B cell (primary cell): ENCODE measurements around the gene DNAJC15. TPM values are rescaled to one million over a fixed set of nuclear protein-coding genes. Genes with fewer than 3 reads are reported as not detected.

Source experiments
- ATAC-seq: fragments of 200-7000 bp; cut with Tn5 transposase; one replicate; pipeline ENCODE4 v1.10.0; 2021; ENCODE audit warnings: low read depth, mild to moderate bottlenecking, moderate number of reproducible peaks, moderate library complexity
- CTCF ChIA-PET: fragments of 350-600 bp; sonication (Branson Sonifier 250); formaldehyde crosslinking; loops from one replicate; lab custom pipeline; 2021; ENCODE audit warnings: antibody characterized with exemption, inconsistent platforms; lab: Charles Lee
- POLR2A ChIA-PET: fragments of 350-600 bp; sonication (Branson Sonifier 250); formaldehyde crosslinking; loops from one replicate; lab custom pipeline; 2021; ENCODE audit warnings: antibody characterized with exemption; lab: Charles Lee
- DNase-seq: peaks from one replicate; pipeline ENCODE4 v3.0.0; 2013
- H2AFZ ChIP-seq: 2 replicates; pipeline ENCODE4 v1.6.1; 2012; ENCODE audit warnings: mild to moderate bottlenecking, low read depth, low read length; ENCODE audit not compliant: insufficient read depth, poor library complexity, severe bottlenecking
- H3K27ac ChIP-seq, 2 donors: 1 replicate in 1 of 2; 2 replicates in 1 of 2; pipeline ENCODE4 v1.5.1; 2012 to 2013; ENCODE audit warnings: low read length in 2 of 2, mild to moderate bottlenecking in 2 of 2, moderate library complexity in 1 of 2
- H3K27me3 ChIP-seq, 4 experiments: fragments of 200-600 bp in 1 of 4; sonication (generic) in 1 of 4; replicated peaks in 1 of 4; 1 replicate in 2 of 4; 2 replicates in 2 of 4; pipeline versions ENCODE4 v1.6.1 to v1.7.0; 2013 to 2016; ENCODE audit warnings: low read length in 3 of 4, mild to moderate bottlenecking in 2 of 4, mixed read lengths in 1 of 4, moderate library complexity in 1 of 4; ENCODE audit not compliant: insufficient read depth in 4 of 4, control insufficient read depth in 3 of 4; ENCODE audit errors: control extremely low read depth in 1 of 4
- H3K36me3 ChIP-seq, 2 experiments: replicated peaks in 1 of 2; 1 replicate in 1 of 2; 2 replicates in 1 of 2; pipeline versions ENCODE4 v1.6.1 to v1.7.1; 2013; ENCODE audit warnings: low read length in 1 of 2; ENCODE audit not compliant: insufficient read depth in 2 of 2, control insufficient read depth in 1 of 2; ENCODE audit errors: control extremely low read depth in 1 of 2, extremely low read depth in 1 of 2
- H3K4me1 ChIP-seq, 2 donors: fragments of 200-600 bp in 1 of 2; sonication (generic) in 1 of 2; 1 replicate in 1 of 2; 2 replicates in 1 of 2; pipeline versions ENCODE4 v1.5.1 to v1.6.1; 2013 to 2017; ENCODE audit warnings: low read length in 2 of 2; ENCODE audit not compliant: control insufficient read depth in 2 of 2, insufficient read depth in 2 of 2
- H3K4me2 ChIP-seq: replicated peaks from 2 replicates; pipeline ENCODE3; 2012; ENCODE audit warnings: mild to moderate bottlenecking, low read depth, low read length; ENCODE audit not compliant: poor library complexity, severe bottlenecking
- H3K4me3 ChIP-seq, 5 experiments: fragments of 200-600 bp in 1 of 5; sonication (generic) in 1 of 5; 1 replicate in 3 of 5; 2 replicates in 2 of 5; pipeline versions ENCODE4 v1.5.1 to v1.7.0; 2011 to 2016; ENCODE audit warnings: low read length in 4 of 5, mild to moderate bottlenecking in 4 of 5, low read depth in 2 of 5, control low read depth in 1 of 5, moderate library complexity in 1 of 5; ENCODE audit not compliant: insufficient read depth in 1 of 5; ENCODE audit errors: control extremely low read depth in 1 of 5, extremely low read depth in 1 of 5
- H3K79me2 ChIP-seq: fragments of 200-600 bp; sonication (generic); one replicate; pipeline ENCODE4 v1.6.0; 2016; ENCODE audit warnings: low read length; ENCODE audit not compliant: control insufficient read depth, insufficient read depth
- H3K9ac ChIP-seq: fragments of 200-600 bp; sonication (generic); 2 replicates; pipeline ENCODE4 v1.6.1; 2017; ENCODE audit warnings: mild to moderate bottlenecking, low read length, moderate library complexity
- H3K9me3 ChIP-seq, 3 donors: one replicate each; pipeline versions ENCODE4 v1.6.1 to v1.7.1; 2013; ENCODE audit warnings: low read length in 2 of 3; ENCODE audit not compliant: control insufficient read depth in 2 of 3, insufficient read depth in 1 of 3; ENCODE audit errors: control extremely low read depth in 1 of 3
- H4K20me1 ChIP-seq: 2 replicates; pipeline ENCODE4 v1.6.0; 2012; ENCODE audit warnings: mild to moderate bottlenecking, low read length; ENCODE audit not compliant: insufficient read depth, control insufficient read depth, poor library complexity, severe bottlenecking
- H3K27ac Mint-ChIP-seq: one replicate; pipeline ENCODE4 v1.8.0; 2021; ENCODE audit warnings: mixed read lengths
- H3K27me3 Mint-ChIP-seq: one replicate; pipeline ENCODE4 v1.8.0; 2021; ENCODE audit warnings: mixed read lengths
- H3K4me1 Mint-ChIP-seq: one replicate; pipeline ENCODE4 v1.8.0; 2021; ENCODE audit warnings: mixed read lengths
- H3K4me3 Mint-ChIP-seq: one replicate; pipeline ENCODE4 v1.8.0; 2021; ENCODE audit warnings: mixed read lengths
- H3K9me3 Mint-ChIP-seq: one replicate; pipeline ENCODE4 v1.8.0; 2022; ENCODE audit warnings: mixed read lengths; ENCODE audit not compliant: insufficient read depth
- EZH2 ChIP-seq: IDR thresholded peaks from 2 replicates; pipeline ENCODE4 v1.6.1; 2012; ENCODE audit warnings: borderline replicate concordance, low read depth, mild to moderate bottlenecking, moderate library complexity, low read length; ENCODE audit not compliant: insufficient read depth, poor library complexity, severe bottlenecking
- WGBS: methylation state at CpG from one replicate; pipeline ENCODE4 v1.1.5; 2013; ENCODE audit warnings: missing lambda C conversion rate; ENCODE audit not compliant: insufficient coverage; 5-methylcytosine and 5-hydroxymethylcytosine counted together
- intact Hi-C: fragments of 100-400 bp; cut with micrococcal nuclease; formaldehyde crosslinking; loops from one replicate; pipeline ENCODE4 v1.10.0; 2022
- polyA plus RNA-seq: library from polyadenylated mRNA; depleted of rRNA; stranded (reverse); fragments of >200 nt; gene quantifications from 2 replicates; pipeline ENCODE4 v1.2.3, GENCODE V29; 2012
- total RNA-seq, 2 donors: library from RNA; stranded (reverse); fragments of 120-200 nt in 1 of 2; gene quantifications; 1 replicate in 1 of 2; 2 replicates in 1 of 2; pipeline versions ENCODE4 v1.2.3 to v1.2.4, GENCODE V29; 2013 to 2022
- TF ChIP-seq, protein P1 (sequence below): fragments of 200-600 bp; IDR thresholded peaks from one replicate; pipeline ENCODE4 v1.8.0; 2022; ENCODE audit warnings: antibody characterized with exemption, mild to moderate bottlenecking

The DNAJC15 gene
- total and polyA plus RNA-seq, 2 donors (not counting 1 experiment from before 2014, with no cell fraction given) = 11.5 to 15.2 TPM

DNA sequence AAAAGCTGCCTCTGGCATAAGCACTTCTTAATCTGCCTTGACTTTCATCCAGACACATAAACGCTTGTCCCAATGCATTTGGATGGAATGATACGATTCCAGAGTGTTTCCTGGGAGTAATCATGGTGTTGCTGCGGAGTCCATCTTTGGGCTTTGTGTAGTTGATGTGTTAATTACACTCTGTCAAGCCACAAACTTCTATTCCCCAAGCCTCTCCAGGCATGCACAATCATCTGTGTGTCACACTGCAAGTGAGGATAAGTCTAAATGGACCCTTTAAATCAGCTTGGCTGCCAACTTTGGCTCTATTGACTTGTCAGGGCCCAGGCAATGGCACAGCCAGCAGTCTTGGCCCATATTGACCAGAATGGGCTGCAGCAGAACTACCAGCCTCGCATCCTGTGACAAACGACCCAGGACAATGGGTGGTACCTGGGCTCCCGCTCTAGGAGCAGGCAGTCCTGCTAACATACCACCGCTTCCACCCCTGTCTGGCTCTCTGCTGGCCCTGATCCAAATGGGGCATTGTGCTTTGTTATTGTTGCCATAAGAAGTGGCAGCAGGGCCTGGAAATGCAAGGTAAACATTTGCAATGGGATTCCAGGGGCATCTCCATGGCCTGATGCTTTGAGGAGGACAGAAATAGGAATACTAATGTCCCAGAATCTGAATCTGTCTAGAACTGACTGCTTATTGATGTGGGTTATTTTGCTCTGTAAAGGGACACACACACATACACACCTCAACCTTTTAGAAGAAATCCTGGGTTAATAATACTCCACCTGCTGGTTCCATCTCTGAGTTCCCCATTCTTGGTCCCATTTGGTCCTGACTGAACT is 127.2 kb downstream of the DNAJC15 start:
- H3K4me2 ChIP-seq = no peak overlapping the region
- intact Hi-C loops = no loop called here
- no peaks in the 10 kb centered on the region for H3K79me2 ChIP-seq
- no peak overlapping the region for H3K4me3 ChIP-seq
- H3K27ac ChIP-seq = no peak overlapping the region
- no peak for DNase-seq
- CTCF ChIA-PET = no interaction called here
- no peaks in the 10 kb centered on the region for H4K20me1 ChIP-seq
- no peaks in the 10 kb centered on the region for H3K9me3 Mint-ChIP-seq
- no peaks in the 10 kb centered on the region for H3K9me3 ChIP-seq
- H2AFZ ChIP-seq = no peak overlapping the region
- no peaks in the 10 kb centered on the region for H3K4me1 Mint-ChIP-seq
- peaks cover 0 to 7% (median 0%) of the 10 kb centered on the region in 4 experiments for H3K27me3 ChIP-seq
- H3K27ac Mint-ChIP-seq = no peak overlapping the region
- POLR2A ChIA-PET = no interaction called here
- TF ChIP-seq, protein P1, sequence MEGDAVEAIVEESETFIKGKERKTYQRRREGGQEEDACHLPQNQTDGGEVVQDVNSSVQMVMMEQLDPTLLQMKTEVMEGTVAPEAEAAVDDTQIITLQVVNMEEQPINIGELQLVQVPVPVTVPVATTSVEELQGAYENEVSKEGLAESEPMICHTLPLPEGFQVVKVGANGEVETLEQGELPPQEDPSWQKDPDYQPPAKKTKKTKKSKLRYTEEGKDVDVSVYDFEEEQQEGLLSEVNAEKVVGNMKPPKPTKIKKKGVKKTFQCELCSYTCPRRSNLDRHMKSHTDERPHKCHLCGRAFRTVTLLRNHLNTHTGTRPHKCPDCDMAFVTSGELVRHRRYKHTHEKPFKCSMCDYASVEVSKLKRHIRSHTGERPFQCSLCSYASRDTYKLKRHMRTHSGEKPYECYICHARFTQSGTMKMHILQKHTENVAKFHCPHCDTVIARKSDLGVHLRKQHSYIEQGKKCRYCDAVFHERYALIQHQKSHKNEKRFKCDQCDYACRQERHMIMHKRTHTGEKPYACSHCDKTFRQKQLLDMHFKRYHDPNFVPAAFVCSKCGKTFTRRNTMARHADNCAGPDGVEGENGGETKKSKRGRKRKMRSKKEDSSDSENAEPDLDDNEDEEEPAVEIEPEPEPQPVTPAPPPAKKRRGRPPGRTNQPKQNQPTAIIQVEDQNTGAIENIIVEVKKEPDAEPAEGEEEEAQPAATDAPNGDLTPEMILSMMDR = no peak
- no peak for TF ChIP-seq EZH2
- H3K27me3 Mint-ChIP-seq = peaks cover 11% of the 10 kb centered on the region
- 82% methylated on average over 4 of the region's 7 CpGs for WGBS
- ATAC-seq = no peak
- H3K36me3 ChIP-seq = no peaks in the 10 kb centered on the region
- H3K9ac ChIP-seq = no peak overlapping the region
- H3K4me3 Mint-ChIP-seq = no peak overlapping the region
- no peaks in the 10 kb centered on the region for H3K4me1 ChIP-seq

DNA sequence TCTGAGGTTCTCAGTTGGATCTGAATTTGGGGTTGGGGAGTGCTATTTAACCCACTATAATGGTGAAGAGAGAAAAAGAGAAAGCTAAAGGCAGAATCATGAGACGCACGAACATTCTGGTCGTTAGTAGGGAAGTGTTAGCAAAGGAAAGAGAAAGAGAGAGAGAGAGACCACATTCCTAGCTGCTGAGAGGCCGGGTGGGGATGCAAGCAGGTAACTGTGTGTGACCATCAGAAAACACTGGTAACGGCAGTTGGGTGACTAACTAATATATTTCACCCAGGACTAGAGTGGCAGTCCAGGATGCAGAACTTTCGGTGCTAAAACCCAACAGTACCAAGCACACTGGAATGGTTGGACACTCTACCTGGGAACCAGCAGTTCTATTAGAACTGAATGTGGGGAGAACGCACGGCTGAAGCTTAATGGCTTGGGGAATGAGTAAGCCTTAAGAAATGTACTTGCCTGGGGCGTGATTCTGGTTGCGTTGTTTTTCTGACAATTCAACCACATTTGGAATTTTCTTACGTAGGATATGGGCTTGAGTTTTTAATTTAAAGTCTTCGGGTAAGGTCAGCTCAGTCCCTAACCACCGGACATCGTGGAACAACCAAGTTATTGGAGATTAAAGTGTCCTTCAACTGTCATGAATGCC is 130.2 kb downstream of the DNAJC15 start:
- DNase-seq (no peak), ATAC-seq (no peak)
- no peaks in the 10 kb centered on the region for H3K4me1 ChIP-seq
- WGBS = 93% methylated on average over 13 of the region's 14 CpGs
- H3K9me3 ChIP-seq = no peaks in the 10 kb centered on the region
- H3K9ac ChIP-seq = no peak overlapping the region
- H3K27me3 ChIP-seq = peaks cover 0 to 7% (median 0%) of the 10 kb centered on the region in 4 experiments
- H3K27me3 Mint-ChIP-seq = peaks cover 7% of the 10 kb centered on the region
- no peak overlapping the region for H3K4me3 Mint-ChIP-seq
- no peaks in the 10 kb centered on the region for H3K36me3 ChIP-seq
- CTCF ChIA-PET = interaction anchor here (1.1 kb wide), 1 partner anchor 184 kb away, joined by 3 read pairs; no protein-coding TSS in a partner anchor
- no peak overlapping the region for H3K27ac Mint-ChIP-seq
- no peak overlapping the region for H2AFZ ChIP-seq
- no peaks in the 10 kb centered on the region for H3K79me2 ChIP-seq
- H3K4me3 ChIP-seq = no peak overlapping the region
- intact Hi-C loops = no loop called here
- TF ChIP-seq EZH2 = no peak
- TF ChIP-seq, protein P1 = no peak
- H4K20me1 ChIP-seq = no peaks in the 10 kb centered on the region
- POLR2A ChIA-PET = no interaction called here
- no peaks in the 10 kb centered on the region for H3K9me3 Mint-ChIP-seq
- no peak overlapping the region for H3K27ac ChIP-seq
- no peak overlapping the region for H3K4me2 ChIP-seq
- no peaks in the 10 kb centered on the region for H3K4me1 Mint-ChIP-seq
